ENCODE results near the gene PGGHG.

- TF ChIP-seq POLR2A (IDR thresholded peaks at IDR 0.05) (no peak), CTCF (IDR thresholded peaks at IDR 0.05 in 8 of 11, conservative IDR thresholded peaks at IDR 0.05 in 3 of 11) (no peak)
These were observed 35.0 kb upstream of the PGGHG start for GRCh38 chr11:253886-254270.

Data from spleen (tissue), 7 donors.